NT2/D1 (cell line): ENCODE results near the gene OSBPL10.

Experiments
- SUZ12 ChIP-seq: IDR thresholded peaks from 2 replicates; pipeline ENCODE4 v1.6.1; 2011; ENCODE audit not compliant: insufficient read length, insufficient read depth; ENCODE audit errors: extremely low read depth
- ZNF274 ChIP-seq: IDR thresholded peaks from 2 replicates; pipeline ENCODE4 v1.6.1; 2011; ENCODE audit warnings: mild to moderate bottlenecking, low read depth, low read length

- TF ChIP-seq SUZ12: no peak
- no peak for TF ChIP-seq ZNF274
Observed at GRCh38 chr3:31614162-31614921, 366.7 kb downstream of the OSBPL10 start.
